ENCODE data around the gene ARIH1. TPM values are rescaled to one million over a fixed set of nuclear protein-coding genes. Genes with fewer than 3 reads are reported as not detected.

ARIH1 gene
- total RNA-seq, 4 donors from 2014 or later = 28.2 to 215 (median 53.7) TPM

- TF ChIP-seq POLR2A (IDR thresholded peaks at IDR 0.05) = no peak
- TF ChIP-seq CTCF (IDR thresholded peaks at IDR 0.05) = no peak
- Histone ChIP-seq H3K9me3 (no peaks in the 10 kb centered on the region), H3K36me3 (no peaks in the 10 kb centered on the region), H3K4me1 (peaks cover 0 to 5% of the 10 kb centered on the region in 2 donors), H3K4me3 (no peak overlapping the region), H3K27ac (no peak overlapping the region), H3K27me3 (no peaks in the 10 kb centered on the region)
- no peak for DNase-seq
- intact Hi-C loops (cut with DNase I; ENCODE audit: low total_unique reads) = no loop called here
These were observed 23.3 kb downstream of the ARIH1 start for GRCh38 chr15:72497402-72497801.

GRCh38 chr15:72502220-72502809 lies 28.2 kb downstream of the ARIH1 start:
- Histone ChIP-seq H3K36me3 (no peaks in the 10 kb centered on the region), H3K4me1 (no peaks in the 10 kb centered on the region), H3K4me3 (no peak overlapping the region), H3K9me3 (no peaks in the 10 kb centered on the region), H3K27me3 (no peaks in the 10 kb centered on the region), H3K27ac (no peak overlapping the region)
- TF ChIP-seq POLR2A (IDR thresholded peaks at IDR 0.05) (no peak), CTCF (IDR thresholded peaks at IDR 0.05) (no peak)
- intact Hi-C loops (cut with DNase I; ENCODE audit: low total_unique reads) = no loop called here
- DNase-seq = no peak

- Histone ChIP-seq H3K27me3 (no peaks in the 10 kb centered on the region), H3K4me1 (no peaks in the 10 kb centered on the region), H3K4me3 (no peak overlapping the region), H3K9me3 (no peaks in the 10 kb centered on the region), H3K27ac (no peak overlapping the region), H3K36me3 (no peaks in the 10 kb centered on the region)
- intact Hi-C loops (cut with DNase I; ENCODE audit: low total_unique reads) = no loop called here
- no peak for DNase-seq
- TF ChIP-seq POLR2A (IDR thresholded peaks at IDR 0.05) (no peak), CTCF (IDR thresholded peaks at IDR 0.05) (no peak)
These were observed 29.0 kb downstream of the ARIH1 start for GRCh38 chr15:72503147-72503546.

GRCh38 chr15:72507402-72508092 lies 33.4 kb downstream of the ARIH1 start:
- intact Hi-C loops (cut with DNase I; ENCODE audit: low total_unique reads) = no loop called here
- Histone ChIP-seq H3K4me1 (no peaks in the 10 kb centered on the region), H3K27ac (no peak overlapping the region), H3K9me3 (no peaks in the 10 kb centered on the region), H3K4me3 (no peak overlapping the region), H3K27me3 (no peaks in the 10 kb centered on the region), H3K36me3 (no peaks in the 10 kb centered on the region)
- TF ChIP-seq CTCF (IDR thresholded peaks at IDR 0.05) (no peak), POLR2A (IDR thresholded peaks at IDR 0.05) (no peak)
- DNase-seq = no peak

- Histone ChIP-seq H3K4me3 (no peak overlapping the region), H3K4me1 (no peaks in the 10 kb centered on the region), H3K27ac (no peak overlapping the region), H3K9me3 (no peaks in the 10 kb centered on the region), H3K36me3 (no peaks in the 10 kb centered on the region), H3K27me3 (no peaks in the 10 kb centered on the region)
- no peak for DNase-seq
- intact Hi-C loops (cut with DNase I; ENCODE audit: low total_unique reads) = no loop called here
- TF ChIP-seq CTCF (IDR thresholded peaks at IDR 0.05) (no peak), POLR2A (IDR thresholded peaks at IDR 0.05) (no peak)
These were observed 35.4 kb downstream of the ARIH1 start for GRCh38 chr15:72509484-72509883.

Measured in uterus (tissue), 4 donors.